Measurements from ENCODE around the gene RTL1.

RTL1 gene

DNA sequence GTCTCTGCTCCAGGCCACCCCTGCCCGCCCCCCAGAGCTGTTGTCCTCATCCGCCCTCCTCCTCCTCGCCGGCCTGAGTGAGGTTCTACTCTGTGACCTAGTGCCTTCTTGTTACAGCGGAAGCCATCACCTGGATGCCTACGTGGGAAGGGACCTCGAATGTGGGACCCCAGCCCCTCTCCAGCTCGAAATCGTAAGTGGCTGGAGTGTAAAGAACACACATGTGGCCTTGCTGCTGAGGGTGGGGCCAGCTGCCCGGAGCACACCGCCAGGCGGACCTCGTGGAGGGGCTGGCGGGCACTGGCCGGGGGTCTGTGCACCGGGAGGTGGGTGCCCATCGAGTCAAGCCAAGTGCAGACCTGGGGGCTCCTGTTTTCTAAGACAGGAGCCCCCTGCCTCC lies 58.2 kb downstream of the RTL1 start:
- no peak for DNase-seq

DNA sequence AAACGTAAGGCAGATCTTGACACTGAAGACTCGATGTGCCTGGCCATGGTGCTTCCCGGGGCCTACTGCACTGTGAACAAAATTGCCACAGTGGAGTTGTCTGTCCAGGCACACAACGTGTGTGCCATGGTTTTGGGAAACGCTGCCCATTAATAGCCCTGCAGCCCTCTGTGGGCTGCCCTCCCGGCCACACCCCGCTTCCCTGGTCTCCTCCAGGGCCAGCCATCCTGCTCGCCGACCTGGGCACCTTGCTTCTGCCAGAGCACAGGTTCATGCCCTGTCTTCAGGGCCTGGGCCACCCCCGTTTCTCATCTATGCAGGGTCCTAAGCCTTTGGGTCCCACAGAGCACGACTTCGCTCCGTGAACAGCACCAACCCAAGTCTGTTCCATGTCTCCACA lies 58.7 kb downstream of the RTL1 start:
- DNase-seq, result no peak

DNA sequence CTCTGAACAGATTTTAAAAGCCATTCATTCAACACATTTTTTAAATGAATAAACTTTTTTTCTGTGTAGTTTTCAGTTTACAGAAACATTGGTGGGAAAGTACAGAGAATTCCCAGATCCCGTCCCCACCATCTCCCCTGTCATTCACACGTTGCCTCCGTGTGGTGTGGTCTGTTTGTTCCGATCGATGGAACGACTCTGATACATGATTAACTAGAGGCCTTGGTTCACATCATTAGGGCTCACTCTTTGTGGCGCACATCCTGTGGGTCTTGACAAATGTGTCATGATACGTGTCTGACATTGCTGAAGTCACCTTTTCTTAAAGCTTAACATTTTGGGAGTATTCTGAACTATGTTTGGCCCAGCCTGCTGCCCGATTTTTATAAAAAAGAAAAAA lies 59.1 kb downstream of the RTL1 start:
- no peak for DNase-seq

DNA sequence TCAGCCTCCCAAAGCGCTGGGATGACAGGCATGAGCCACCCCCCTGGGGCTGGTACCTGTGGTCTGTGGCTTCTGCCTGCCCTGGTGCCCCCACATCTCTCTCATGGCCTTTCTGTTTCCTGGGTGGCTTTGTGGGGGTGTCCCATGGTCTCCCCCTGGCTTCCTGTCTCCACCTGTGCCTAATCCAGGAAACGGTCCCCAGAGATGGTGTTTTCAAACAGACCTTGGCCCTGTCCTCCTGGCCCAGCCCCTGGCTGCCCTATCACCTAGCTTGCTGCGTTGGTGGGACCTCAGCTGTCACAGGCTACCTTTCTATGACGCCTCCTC lies 59.5 kb downstream of the RTL1 start:
- DNase-seq, result no peak

DNA sequence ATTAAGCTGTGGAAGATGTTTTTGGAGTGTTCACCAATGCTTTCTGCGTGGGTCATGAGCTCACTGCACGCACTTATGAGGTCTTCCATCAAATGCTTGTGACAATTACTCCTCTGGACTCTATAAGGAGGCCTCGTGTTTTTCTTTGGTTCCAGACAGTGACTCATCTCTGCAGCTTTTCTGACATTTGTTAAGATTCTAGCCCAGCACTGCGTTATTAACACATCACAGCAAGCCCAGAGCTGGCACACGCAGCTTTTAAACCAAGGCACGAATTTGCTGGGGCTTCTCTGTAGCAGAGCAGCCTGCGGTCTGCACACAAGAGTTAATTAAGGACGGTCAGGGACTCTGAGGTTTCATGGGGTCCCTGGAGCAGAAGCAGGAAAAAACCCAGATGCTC lies 60.7 kb downstream of the RTL1 start:
- DNase-seq, result no peak

DNA sequence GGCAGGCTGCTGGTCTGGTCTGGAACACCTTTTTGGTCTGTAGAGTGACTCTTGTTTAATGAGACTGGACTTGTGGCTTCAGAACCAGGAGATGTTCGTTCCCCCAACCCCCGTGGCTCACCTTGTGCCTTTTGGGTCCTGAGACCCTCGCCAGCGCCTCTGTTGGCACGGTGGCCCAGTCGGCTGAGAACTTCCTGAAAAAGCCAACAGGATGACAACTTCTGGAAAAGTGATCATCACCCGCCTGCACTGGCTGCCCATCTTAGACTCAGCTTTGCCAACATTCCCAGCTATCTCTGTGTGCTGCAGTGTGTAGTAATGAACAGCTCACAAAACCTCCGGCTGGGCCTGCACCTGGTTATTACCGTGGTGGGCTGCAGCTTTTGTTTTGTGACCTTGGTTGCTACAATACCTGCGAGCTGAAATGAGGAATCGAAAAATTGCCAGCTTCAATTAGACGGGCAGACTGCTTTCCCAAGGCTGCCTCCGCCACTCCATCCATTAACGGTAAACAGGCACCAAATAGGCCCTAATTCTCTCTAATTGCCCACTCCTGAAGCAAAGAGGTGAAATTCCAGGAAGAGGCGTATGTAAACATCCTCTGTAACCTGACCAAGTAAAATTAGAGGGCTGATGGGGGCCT lies 61.6 kb downstream of the RTL1 start:
- no peak for DNase-seq

DNA sequence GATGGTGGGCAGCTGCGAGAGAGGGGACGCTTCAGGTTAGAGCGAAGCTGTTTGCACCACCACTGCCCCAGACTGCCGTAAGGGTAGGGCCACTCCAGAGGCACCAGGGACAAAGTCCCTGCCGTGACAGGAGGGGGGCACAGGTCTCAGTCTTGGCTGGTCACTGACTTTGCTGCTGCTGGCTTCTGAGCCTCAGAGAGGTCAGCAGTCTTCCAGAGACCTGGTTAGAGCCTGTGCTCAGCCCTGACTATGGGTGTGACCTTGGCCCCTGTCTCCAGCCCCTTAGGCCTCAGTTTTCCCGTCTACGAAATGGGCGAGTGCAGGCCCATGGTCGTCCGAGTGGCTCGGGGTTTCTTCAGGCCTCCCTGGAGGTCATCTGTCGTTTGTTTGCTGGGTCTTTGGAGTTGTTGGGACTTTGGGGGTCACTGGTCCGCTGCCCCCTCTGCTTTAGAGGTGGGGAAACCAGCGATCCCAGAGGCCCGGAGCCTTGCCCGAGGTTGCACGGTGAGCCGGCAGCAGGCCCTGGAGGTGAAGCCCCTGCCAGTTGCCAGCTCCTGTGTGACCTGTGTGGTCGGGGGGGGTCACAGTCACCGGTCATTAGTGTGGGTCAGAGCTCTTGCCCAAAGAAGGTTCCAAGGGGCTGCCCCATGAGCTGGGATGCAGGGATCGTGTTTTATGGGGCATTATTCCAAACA lies 62.3 kb downstream of the RTL1 start:
- no peak for DNase-seq

DNA sequence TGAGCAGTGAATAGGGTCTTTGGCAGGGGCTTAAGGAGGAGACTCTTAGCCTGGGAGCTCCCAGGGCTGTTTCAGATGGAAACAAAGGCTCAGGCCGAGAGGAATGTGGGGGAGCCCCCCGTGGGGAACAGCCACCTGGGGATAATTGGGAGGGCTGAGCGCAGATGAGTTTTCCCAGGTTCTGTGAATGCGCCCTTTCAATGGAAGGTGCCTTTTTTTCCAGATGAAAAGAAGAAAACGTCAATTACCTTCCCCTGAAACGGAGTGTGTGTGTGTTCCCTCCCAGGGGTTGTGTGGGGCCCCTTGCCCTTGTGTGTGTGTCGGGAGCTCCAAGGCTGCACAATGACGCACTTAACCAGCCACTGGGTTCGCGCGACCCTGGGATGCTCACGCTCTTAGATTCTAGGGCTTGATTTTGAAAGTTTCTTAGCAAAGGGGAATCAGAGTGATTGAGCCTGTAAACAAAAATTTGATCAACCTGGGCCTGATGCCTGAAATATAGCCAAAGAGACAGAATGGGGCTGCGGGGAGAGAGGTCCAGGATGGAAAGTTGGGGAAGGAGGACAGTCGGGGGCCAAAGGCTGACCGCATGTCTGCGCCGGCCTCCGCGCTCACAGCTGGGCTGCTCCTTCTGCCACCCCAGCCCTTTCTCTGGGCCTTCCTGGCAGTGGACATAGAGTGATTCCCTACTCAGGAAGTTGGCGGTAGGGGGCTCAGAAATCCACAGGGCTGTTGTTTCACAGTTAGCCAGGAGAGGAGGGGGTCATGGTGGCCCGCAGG lies 63.0 kb downstream of the RTL1 start:
- no peak for DNase-seq

DNA sequence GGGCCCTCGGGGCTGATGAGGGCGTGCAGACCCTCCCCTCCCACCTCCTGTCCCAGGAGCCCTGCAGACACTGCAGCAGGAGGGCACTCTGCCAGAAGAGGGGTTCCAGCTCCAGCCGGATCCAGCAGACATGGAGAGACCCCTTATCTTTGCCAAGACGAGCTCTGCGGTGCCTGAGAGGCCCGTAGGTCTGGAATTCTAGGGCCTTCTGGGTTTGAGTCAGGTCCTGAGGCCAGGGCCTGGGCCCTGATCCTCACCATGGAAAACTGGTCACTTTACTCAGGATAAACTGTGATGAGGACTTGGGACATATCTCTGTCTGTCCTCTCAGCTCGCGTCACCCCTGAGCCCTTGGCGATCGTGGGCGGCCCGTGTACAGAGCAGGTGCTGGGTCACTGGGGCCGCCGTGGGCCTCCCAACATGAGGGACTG lies 63.8 kb downstream of the RTL1 start:
- DNase-seq, result no peak

DNA sequence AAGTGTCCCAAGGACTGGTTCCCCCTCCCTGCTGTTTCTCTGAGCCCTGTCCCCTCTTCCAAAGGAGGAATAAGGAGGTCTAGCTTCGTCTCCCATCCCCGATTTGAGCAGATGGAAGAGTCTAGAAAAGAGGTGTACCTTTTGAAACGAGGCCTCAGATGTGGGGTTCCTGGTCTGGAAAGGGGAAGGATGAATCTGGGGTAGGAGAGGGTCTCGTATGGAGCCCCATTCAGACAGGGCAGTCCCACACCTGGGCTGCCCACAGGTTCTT lies 64.3 kb downstream of the RTL1 start:
- DNase-seq, result no peak

DNA sequence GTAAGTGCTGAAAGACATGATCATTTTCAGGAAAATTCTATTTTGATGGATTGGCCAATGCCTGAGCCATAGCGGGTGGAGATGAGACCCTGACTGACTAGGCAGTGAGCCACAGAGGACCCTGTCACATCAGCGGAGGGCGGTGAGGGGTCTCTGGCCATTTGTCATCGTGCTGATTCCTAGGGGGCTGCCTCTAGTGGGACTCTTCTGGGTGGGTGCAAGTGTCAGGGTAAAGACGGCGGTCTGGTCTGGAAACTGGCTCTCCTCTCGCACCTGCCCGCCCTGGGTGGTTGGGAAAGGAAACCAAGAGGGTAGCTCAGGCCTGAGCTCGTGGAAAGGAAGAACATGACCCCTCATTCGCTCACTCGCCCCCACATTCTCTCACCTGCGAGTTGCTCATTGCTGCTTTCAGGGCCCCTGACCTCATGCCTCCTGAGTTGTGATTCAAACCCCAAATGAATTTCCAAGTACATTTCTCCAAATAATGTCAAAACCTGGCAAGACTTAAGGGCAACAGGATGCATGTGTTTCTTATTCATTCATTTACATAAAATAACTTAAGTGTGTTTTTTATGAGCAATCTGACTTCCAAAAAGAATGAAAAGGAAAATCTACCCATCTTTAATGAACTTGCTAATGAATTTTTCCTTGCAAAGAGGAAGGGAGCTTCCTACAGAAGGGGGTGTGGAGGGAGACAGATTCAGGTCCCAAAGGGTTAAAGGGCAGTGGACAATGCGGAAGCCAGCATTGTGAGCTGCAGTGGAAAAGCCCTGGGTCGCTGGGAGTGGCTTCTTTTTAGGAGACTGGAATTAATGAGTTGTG lies 64.8 kb downstream of the RTL1 start:
- DNase-seq, result no peak

DNA sequence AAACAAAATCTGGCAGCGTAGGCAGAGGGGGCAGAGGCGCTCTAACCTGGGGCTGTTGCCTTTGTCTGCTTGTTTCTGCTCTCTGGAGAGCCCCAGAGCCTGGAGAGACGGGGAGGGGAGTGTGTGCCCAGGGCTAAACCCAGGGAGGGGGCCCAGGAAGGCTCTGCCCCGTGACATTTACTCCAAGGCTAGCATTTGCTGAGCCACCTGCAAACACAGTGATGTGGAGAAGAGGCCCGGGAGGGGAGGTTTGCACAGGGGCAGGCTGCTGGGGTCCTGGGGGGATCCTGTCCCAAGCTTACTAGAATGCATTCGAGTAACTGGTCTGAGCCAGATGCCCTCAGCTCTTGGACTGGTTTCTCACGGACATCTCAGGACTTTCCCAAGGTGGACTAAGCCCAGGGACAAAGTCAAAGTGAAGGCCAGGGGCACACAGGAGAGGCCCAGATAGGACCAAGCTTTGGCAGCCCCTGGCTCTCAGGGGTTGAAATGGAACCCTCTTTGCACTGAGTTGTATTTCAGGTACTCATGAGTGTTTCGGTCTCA lies 65.6 kb downstream of the RTL1 start:
- DNase-seq, result no peak

DNA sequence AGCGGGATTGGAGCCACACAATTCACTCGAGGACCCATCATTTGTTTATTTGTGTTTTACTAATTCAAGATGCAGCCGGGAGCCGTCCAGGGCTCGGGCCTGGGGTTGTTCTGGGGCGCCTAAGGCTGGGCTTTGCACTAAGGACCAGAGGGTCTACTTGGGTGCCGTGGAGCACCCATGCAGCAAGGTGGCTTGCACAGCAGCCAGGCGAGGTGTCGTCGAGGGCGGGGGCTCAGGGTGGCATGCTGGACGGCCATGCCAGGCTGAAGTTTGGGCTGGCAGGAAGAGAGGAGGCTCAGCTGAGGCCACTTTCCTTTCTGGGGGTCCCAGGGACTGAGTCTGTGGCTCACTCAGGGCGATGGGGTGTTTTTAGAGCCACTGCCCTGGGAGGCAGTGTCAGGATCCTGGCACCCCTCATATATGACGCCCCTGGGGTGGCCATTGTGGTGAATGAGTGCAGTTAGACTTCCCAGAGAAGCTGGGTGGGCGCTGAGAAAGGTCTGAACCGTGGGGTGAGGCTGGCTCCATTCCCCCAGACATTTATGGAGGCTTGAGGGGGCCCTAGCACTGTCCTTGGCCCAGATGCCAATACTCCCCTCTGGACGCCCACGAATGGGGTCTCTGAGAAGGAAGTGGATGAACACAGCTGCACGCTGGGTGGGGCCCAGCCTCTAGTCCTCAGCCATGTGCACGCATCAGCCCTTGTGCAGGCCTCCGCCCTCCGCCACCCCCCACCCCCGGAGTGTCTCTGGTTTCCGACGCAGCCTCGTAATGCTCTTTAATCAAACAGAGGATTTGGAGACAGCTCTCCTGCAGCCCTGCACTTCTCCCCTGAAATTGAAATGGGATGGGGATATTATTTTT lies 66.3 kb downstream of the RTL1 start:
- DNase-seq, result no peak

DNA sequence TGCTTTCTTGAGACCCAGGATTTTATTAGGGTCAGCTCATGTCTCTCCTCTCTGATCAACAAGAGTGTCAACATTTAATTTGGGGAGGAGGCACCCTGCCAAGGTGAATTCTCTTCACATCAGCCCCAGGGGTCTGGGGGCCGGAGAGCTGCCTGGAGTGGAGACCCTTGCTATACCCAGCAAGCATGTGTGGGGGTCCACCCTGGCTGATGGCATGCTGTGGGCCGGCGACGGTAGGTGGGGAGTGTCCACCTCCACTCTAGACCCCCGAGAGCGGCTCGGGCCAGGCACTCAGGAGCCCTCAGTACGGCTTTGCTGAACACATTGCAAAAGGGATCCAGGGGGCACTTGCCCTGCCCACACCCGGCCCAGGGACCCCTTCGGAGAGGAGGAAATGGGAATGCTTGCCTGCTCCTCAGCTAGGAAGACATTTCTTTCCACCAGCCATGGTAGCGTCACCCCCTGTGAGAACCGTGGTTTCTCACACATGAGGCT lies 67.2 kb downstream of the RTL1 start:
- DNase-seq, result no peak

DNA sequence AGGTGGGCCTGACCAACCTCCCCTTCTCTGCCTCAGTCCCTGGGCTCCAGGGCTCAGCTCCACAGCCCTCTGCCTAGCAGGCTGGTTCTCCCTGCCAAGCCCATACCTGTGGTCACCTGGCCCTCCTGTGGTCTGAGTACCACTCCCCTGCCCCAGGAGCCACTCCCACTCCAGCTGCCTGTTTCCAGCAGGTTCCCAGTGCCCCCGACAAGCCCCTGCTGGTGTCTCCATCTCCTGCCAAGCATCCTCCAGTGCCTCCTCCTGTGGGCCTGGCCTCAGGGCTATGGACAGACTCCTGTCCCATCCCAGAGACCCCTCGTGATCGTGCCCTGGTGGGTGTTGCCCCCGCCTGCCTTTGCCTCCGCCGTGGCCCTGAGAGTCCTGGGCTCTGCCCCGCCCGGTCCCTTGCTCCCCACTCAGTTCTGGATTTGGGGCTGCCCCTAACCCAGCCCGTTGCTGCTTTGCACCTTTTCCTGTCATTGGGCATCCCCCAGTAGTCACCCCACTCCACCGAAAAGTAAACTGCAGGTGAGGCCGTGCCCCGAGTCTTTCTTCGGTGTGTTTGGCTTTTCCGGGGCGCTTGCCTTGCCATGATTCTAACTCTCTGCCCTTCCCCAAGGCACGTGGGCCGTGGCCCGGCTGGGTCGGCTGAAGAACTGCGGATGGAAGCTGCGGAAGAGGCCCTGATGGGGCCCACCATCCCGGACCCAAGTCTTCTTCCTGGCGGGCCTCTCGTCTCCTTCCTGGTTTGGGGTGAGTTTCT lies 67.8 kb downstream of the RTL1 start:
- no peak for DNase-seq

DNA sequence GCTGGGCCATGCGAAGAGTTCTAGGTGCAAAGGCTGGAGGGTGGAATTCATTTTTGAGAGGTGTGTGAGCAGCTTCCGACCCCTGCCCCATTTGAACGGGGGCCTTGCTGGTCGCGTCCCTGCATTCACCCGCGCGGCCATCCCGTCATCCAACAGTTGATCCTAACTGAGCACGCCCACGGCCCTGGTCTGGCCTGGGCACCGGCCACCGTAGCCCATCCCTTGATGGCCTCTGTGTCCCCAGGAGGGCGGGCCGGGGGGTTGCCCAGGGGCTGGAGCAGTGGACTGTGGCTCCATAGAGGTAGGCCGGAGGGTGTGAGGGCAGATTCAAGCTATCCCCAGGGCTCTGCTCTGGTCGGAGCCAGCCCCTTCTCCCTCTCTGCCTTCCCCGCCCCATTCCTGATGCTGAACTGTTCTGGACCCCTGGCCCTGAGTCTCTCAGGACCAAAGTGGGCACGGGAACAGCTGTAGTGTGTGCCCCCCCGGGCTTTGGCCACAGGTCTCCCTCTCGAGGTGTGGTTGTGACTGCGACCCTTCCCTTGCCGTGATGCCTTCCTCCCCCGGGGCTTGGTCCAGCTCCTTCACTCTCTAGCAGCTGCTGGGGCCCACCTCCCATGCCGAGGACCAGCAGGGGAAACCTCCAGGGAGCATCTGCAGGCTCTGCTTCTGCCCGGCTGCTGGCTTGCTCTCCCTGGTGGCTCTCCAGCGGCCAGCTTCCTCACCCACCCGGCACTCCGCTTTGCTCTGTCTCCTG lies 68.6 kb downstream of the RTL1 start:
- DNase-seq, result no peak

DNA sequence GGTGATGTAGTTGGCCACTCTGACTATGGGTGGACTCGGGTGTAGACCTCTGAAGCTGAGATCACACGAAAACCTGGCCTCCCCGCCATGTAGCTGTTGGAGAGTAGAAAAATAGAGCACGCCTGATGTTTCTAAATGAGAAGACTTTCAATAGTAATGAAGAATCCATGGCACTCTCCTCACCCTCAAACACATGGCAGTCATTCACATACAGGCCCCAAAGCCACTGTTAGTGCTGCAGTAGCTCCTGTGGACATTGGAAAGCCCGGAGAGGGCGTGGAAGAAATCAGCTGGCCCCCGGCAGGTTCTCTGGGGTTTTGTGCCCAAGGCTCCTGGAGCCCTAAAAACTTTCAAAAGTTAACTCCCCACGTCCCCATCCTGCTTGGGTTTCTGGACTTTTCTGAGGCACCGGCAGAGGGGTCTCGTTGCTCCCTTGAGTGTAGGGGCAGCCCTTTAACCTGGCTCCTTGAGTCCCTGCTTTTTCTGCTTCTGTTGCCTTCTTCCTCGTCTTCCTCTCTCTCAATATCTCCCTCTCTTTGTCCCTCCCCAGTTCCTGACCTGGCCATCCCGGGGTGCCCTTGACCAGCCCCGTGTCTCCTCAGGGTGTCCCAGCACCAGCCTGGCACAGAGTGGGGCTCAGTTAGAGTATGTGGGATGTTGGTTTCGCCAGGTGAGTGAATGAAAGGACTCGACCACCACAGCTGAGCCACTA lies 69.3 kb downstream of the RTL1 start:
- no peak for DNase-seq

DNA sequence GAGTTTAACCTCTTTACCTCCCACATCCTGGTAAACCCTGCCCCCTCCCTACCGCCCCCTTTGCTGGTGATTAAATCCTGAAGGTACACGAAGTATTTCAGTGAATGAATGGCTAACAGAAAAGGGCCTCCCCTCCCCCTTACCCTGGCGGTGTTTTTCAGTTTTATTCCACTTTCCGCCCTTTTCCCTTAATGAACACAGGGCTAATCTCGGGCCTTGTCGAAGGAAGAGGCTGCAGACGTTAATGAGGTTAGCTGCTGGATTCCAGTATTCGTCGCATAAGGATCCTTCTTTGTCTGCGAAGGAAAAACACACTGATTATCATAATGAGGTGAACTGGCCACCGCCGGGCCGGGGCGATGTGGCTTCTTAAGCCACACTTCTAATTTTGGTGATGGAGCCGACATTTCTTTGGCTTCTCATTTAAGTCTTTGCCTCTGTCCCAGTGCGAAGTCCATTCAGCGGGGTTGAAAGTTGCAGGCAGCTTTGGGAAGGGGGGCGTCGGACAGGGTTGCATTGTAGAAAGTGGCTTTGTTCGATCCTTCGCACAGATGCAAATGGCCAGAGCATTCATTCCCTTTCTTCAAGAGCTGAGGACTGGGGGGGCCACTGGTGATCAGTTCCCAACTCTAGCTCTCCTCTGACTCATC lies 71.1 kb downstream of the RTL1 start:
- no peak for DNase-seq

DNA sequence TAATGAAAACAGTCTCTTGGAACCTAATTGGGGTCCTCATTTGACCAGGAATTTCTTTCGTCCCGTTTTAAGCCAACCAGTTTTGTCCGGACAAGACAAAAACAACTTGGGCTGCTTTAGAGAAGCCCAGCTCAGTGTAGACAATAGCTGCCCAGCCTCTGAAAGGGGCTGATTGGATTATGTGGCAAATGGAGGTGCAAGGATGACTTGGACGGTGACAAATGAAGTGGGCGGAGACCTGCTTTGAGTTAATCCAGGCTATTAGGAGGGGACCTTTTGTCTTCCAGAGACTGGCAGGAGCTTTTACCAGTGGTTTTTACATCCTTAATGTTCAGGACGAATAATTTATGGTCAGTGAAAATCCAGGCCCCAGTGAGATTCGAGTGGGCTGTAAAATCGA lies 72.8 kb downstream of the RTL1 start:
- DNase-seq, result no peak
